Parathyroid adenoma (tissue), 2 donors: Measurements from ENCODE around the gene ABHD1.
"Not testable (repeated sequence)": the region's sequence is repeated elsewhere in the genome, so short reads cannot be mapped to it uniquely, and the experiment has no call there.

Experiments
- H2AFZ ChIP-seq: fragments of 300-600 bp; sonication (generic); one replicate; pipeline ENCODE4 v1.7.0; 2017; ENCODE audit warnings: antibody characterized with exemption, mild to moderate bottlenecking
- H3K27ac ChIP-seq: fragments of 300-600 bp; sonication (generic); one replicate; pipeline ENCODE4 v1.7.0; 2017
- H3K27me3 ChIP-seq: fragments of 300-600 bp; sonication (generic); one replicate; pipeline ENCODE4 v1.7.0; 2017; ENCODE audit warnings: low read length; ENCODE audit not compliant: control insufficient read depth, insufficient read depth
- H3K36me3 ChIP-seq: fragments of 300-600 bp; sonication (generic); one replicate; pipeline ENCODE4 v1.7.0; 2017; ENCODE audit warnings: low read length; ENCODE audit not compliant: control insufficient read depth, insufficient read depth
- H3K4me1 ChIP-seq: fragments of 300-600 bp; sonication (generic); one replicate; pipeline ENCODE4 v1.7.0; 2017; ENCODE audit warnings: control low read depth
- H3K4me2 ChIP-seq: fragments of 300-600 bp; sonication (generic); one replicate; pipeline ENCODE4 v1.7.0; 2017; ENCODE audit warnings: low read length
- H3K4me3 ChIP-seq: fragments of 300-600 bp; sonication (generic); one replicate; pipeline ENCODE4 v1.7.0; 2017; ENCODE audit warnings: low read depth, low read length
- H3K79me2 ChIP-seq: fragments of 300-600 bp; sonication (generic); one replicate; pipeline ENCODE4 v1.7.0; 2017; ENCODE audit warnings: control low read depth
- H3K9ac ChIP-seq: fragments of 300-600 bp; sonication (generic); one replicate; pipeline ENCODE4 v1.7.0; 2017; ENCODE audit warnings: mild to moderate bottlenecking
- H3K9me3 ChIP-seq: fragments of 300-600 bp; sonication (generic); one replicate; pipeline ENCODE4 v1.7.0; 2017; ENCODE audit warnings: low read length; ENCODE audit not compliant: control insufficient read depth
- TF ChIP-seq, protein P1 (sequence below): fragments of 300-600 bp; sonication (generic); IDR thresholded peaks from one replicate; pipeline ENCODE4 v1.7.0; 2017; ENCODE audit warnings: antibody characterized with exemption, mild to moderate bottlenecking
- donor health status: primary hyperparathyroidism.

ABHD1 gene

GRCh38 chr2:27100036-27100435, 23.6 kb upstream of the ABHD1 start:
- Histone ChIP-seq H3K27ac (no peak overlapping the region), H3K9ac (no peak overlapping the region), H3K27me3 (no peaks in the 10 kb centered on the region), H3K79me2 (no peaks in the 10 kb centered on the region), H3K9me3 (no peaks in the 10 kb centered on the region), H2AFZ (no peak overlapping the region), H3K36me3 (no peaks in the 10 kb centered on the region), H3K4me1 (peaks cover 7% of the 10 kb centered on the region), H3K4me3 (no peak overlapping the region), H3K4me2 (no peak overlapping the region)
- TF ChIP-seq, protein P1, sequence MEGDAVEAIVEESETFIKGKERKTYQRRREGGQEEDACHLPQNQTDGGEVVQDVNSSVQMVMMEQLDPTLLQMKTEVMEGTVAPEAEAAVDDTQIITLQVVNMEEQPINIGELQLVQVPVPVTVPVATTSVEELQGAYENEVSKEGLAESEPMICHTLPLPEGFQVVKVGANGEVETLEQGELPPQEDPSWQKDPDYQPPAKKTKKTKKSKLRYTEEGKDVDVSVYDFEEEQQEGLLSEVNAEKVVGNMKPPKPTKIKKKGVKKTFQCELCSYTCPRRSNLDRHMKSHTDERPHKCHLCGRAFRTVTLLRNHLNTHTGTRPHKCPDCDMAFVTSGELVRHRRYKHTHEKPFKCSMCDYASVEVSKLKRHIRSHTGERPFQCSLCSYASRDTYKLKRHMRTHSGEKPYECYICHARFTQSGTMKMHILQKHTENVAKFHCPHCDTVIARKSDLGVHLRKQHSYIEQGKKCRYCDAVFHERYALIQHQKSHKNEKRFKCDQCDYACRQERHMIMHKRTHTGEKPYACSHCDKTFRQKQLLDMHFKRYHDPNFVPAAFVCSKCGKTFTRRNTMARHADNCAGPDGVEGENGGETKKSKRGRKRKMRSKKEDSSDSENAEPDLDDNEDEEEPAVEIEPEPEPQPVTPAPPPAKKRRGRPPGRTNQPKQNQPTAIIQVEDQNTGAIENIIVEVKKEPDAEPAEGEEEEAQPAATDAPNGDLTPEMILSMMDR, result no peak

DNA sequence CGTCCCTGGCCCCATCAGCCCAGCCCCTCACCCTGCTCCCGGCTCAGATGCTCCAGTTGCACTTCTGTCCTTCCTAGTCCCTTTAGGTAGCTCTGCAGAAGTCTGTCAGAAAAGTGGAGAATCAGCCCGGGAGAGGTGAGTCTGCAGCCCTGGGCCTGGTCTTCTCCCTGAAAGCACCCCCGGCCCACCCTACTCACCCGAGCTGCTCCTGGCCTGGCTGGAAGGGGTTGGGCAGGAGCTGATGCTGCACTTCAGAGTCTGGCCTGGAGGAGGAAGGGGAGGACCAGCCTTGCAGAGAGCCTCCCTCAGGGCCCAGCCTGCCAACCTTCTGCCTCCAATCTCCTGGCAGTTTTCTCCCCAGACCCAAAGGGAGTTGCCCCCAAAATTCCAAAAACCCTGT, 21.3 kb upstream of the ABHD1 start:
- H3K4me2 ChIP-seq, result no peak overlapping the region
- TF ChIP-seq, protein P1, result no peak
- H2AFZ ChIP-seq, result no peak overlapping the region
- no peak overlapping the region for H3K27ac ChIP-seq
- no peak overlapping the region for H3K4me3 ChIP-seq
- no peaks in the 10 kb centered on the region for H3K27me3 ChIP-seq
- H3K4me1 ChIP-seq, result no peaks in the 10 kb centered on the region
- H3K36me3 ChIP-seq, result no peaks in the 10 kb centered on the region
- no peaks in the 10 kb centered on the region for H3K9me3 ChIP-seq
- H3K79me2 ChIP-seq, result no peaks in the 10 kb centered on the region
- no peak overlapping the region for H3K9ac ChIP-seq

- Histone ChIP-seq H3K27ac (no peak overlapping the region), H3K4me1 (no peaks in the 10 kb centered on the region)
- TF ChIP-seq, protein P1, result no peak
These were observed 17.6 kb upstream of the ABHD1 start for GRCh38 chr2:27105981-27106380.

DNA sequence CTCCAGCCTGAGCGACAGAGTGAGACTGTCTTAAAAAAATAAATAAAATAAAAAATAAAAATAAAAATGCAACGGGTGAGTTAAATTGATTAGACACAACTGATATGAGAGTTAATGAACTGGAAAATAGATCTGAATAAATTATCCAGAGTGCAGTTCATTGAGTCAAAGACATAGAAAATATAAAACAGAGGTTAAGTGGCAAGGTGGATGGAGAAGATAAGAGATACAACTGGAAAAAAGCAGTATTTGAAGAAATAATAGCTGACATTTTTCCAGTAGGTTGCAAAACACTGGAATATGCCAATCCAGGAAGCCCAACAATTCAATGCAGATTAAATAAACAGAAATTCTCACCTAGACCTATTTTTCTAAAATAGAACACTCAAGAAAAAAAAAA, 15.4 kb upstream of the ABHD1 start:
- Histone ChIP-seq H3K79me2 (no peaks in the 10 kb centered on the region), H2AFZ (no peak overlapping the region), H3K36me3 (no peaks in the 10 kb centered on the region), H3K9ac (no peak overlapping the region), H3K27me3 (no peaks in the 10 kb centered on the region), H3K4me1 (no peaks in the 10 kb centered on the region), H3K27ac (no peak overlapping the region), H3K4me2 (no peak overlapping the region), H3K4me3 (no peak overlapping the region), H3K9me3 (no peaks in the 10 kb centered on the region)
- TF ChIP-seq, protein P1, result no peak

More at GRCh38 chr2:27105981-27106380, 17.6 kb upstream of the ABHD1 start:
- Histone ChIP-seq H3K9me3 (no peaks in the 10 kb centered on the region), H3K79me2 (no peaks in the 10 kb centered on the region), H2AFZ (no peak overlapping the region), H3K4me3 (no peak overlapping the region), H3K9ac (no peak overlapping the region), H3K36me3 (no peaks in the 10 kb centered on the region), H3K27me3 (no peaks in the 10 kb centered on the region), H3K4me2 (no peak overlapping the region)

GRCh38 chr2:27109083-27109482, 14.5 kb upstream of the ABHD1 start:
- TF ChIP-seq, protein P1, result no peak
- no peaks in the 10 kb centered on the region for H3K27me3 ChIP-seq
- no peaks in the 10 kb centered on the region for H3K4me1 ChIP-seq

GRCh38 chr2:27110603-27111352, 12.8 kb upstream of the ABHD1 start:
- H3K27ac ChIP-seq, H3K4me1 ChIP-seq, H3K4me3 ChIP-seq, H3K36me3 ChIP-seq, H3K9me3 ChIP-seq, H3K27me3 ChIP-seq, H3K4me2 ChIP-seq, H3K79me2 ChIP-seq, H2AFZ ChIP-seq, H3K9ac ChIP-seq: not testable (repeated sequence)

More at GRCh38 chr2:27109083-27109482, 14.5 kb upstream of the ABHD1 start:
- Histone ChIP-seq H3K9ac (no peak overlapping the region), H3K27ac (no peak overlapping the region), H3K4me2 (no peak overlapping the region), H3K4me3 (no peak overlapping the region), H3K9me3 (no peaks in the 10 kb centered on the region), H3K79me2 (no peaks in the 10 kb centered on the region), H3K36me3 (no peaks in the 10 kb centered on the region), H2AFZ (no peak overlapping the region)

DNA sequence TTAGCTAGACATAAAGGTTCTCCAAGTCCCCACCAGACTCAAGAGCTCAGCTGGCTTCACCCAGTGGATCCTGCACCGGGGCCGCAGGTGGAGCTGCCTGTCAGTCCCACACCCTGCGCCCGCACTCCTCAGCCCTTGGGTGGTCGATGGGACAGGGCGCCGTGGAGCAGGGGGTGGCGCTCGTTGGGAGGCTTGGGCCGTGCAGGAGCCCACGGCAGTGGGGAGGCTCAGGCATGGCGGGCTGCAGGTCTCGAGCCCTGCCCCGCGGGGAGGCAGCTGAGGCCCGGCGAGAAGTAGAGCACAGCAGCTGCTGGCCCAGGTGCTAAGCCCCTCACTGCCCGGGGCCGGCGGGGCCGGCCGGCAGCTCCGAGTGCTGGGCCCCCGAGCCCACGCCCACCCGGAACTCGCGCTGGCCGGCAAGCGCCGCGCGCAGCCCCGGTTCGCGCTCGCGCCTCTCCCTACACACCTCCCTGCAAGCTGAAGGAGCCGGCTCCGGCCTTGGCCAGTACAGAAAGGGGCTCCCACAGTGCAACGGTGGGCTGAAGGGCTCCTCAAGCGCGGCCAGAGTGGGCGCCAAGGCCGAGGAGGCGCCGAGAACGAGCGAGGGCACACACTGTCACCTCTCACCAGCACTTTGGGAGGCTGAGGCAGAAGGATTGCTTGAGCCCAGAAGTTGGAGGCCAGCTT, 12.1 kb upstream of the ABHD1 start:
- H3K27ac ChIP-seq, H3K9me3 ChIP-seq, H3K4me1 ChIP-seq, H3K4me2 ChIP-seq, H3K4me3 ChIP-seq, H2AFZ ChIP-seq, H3K79me2 ChIP-seq, H3K27me3 ChIP-seq, H3K36me3 ChIP-seq, H3K9ac ChIP-seq: not testable (repeated sequence)
